PC-3 (cell line): ENCODE data around the gene SNN. TPM values are rescaled to one million over a fixed set of nuclear protein-coding genes. Genes with fewer than 3 reads are reported as not detected.

Experiments used
- ATAC-seq: fragments of 200-7000 bp; cut with Tn5 transposase; 2 replicates; pipeline ENCODE4 v1.9.1; 2020; ENCODE audit warnings: mild to moderate bottlenecking, moderate library complexity
- BruUV-seq: library from RNA; stranded (reverse); fragments of 400-500 nt; replicated peaks from 2 replicates; lab custom pipeline; 2021; lab: Mats Ljungman, UMichigan
- CTCF ChIA-PET: fragments of 300-600 bp; sonication (Branson Sonifier 250); formaldehyde crosslinking; loops from one replicate; lab custom pipeline; 2022; ENCODE audit warnings: antibody characterized with exemption; lab: Charles Lee
- POLR2A ChIA-PET: fragments of 300-600 bp; sonication (Branson Sonifier 250); formaldehyde crosslinking; loops from one replicate; lab custom pipeline; 2022; ENCODE audit warnings: antibody characterized with exemption; ENCODE audit not compliant: unreplicated experiment; lab: Charles Lee
- DNase-seq: peaks from one replicate; pipeline ENCODE4 v3.0.0-alpha.2; 2015
- H2AFZ ChIP-seq: fragments of 300-600 bp; sonication (generic); 2 replicates; pipeline ENCODE4 v1.6.0; 2016; ENCODE audit warnings: antibody characterized with exemption, low read length
- H3F3A ChIP-seq: fragments of 300-600 bp; sonication (generic); one replicate; pipeline ENCODE4 v1.6.0; 2017; ENCODE audit warnings: antibody characterized with exemption, low read length, control low read depth, mild to moderate bottlenecking; ENCODE audit not compliant: unreplicated experiment
- H3K27ac ChIP-seq: fragments of 300-600 bp; sonication (generic); 2 replicates; pipeline ENCODE4 v1.5.1; 2016; ENCODE audit warnings: mild to moderate bottlenecking, low read length
- H3K27me3 ChIP-seq: fragments of 300-600 bp; sonication (generic); 2 replicates; pipeline ENCODE4 v1.6.1; 2016; ENCODE audit warnings: low read length, mixed read lengths
- H3K36me3 ChIP-seq: fragments of 300-600 bp; sonication (generic); 2 replicates; pipeline ENCODE4 v1.6.1; 2016; ENCODE audit warnings: low read depth, mixed run types, low read length, mixed read lengths
- H3K4me1 ChIP-seq: fragments of 300-600 bp; sonication (generic); 2 replicates; pipeline ENCODE4 v1.5.1; 2016; ENCODE audit warnings: low read length; ENCODE audit not compliant: insufficient read depth
- H3K4me2 ChIP-seq: fragments of 300-600 bp; sonication (generic); 2 replicates; pipeline ENCODE4 v1.6.0; 2016; ENCODE audit warnings: low read length
- H3K4me3 ChIP-seq: fragments of 300-600 bp; sonication (generic); 2 replicates; pipeline ENCODE4 v1.5.1; 2016; ENCODE audit warnings: mild to moderate bottlenecking, low read length, mixed read lengths
- H3K79me2 ChIP-seq: fragments of 300-600 bp; sonication (generic); 2 replicates; pipeline ENCODE4 v1.6.1; 2017; ENCODE audit warnings: low read length, mixed read lengths
- H3K9ac ChIP-seq: fragments of 300-600 bp; sonication (generic); 2 replicates; pipeline ENCODE4 v1.6.0; 2016; ENCODE audit warnings: mild to moderate bottlenecking, low read length
- H3K9me2 ChIP-seq: fragments of 300-600 bp; sonication (generic); replicated peaks from 2 replicates; pipeline ENCODE4 v1.6.1; 2016; ENCODE audit warnings: mixed run types, low read length, mixed read lengths
- H3K9me3 ChIP-seq: fragments of 300-600 bp; sonication (generic); 2 replicates; pipeline ENCODE4 v1.6.1; 2016; ENCODE audit warnings: low read length, mixed read lengths
- H4K20me1 ChIP-seq: fragments of 300-600 bp; sonication (generic); 2 replicates; pipeline ENCODE4 v1.6.1; 2016; ENCODE audit warnings: low read length, mixed read lengths
- CTCF ChIP-seq: fragments of 300-600 bp; sonication (generic); conservative IDR thresholded peaks from 2 replicates; pipeline ENCODE4 v1.5.1; 2017; ENCODE audit warnings: antibody characterized with exemption, low read depth, mild to moderate bottlenecking, low read length
- EZH2 ChIP-seq: fragments of 300-600 bp; sonication (generic); IDR thresholded peaks from one replicate; pipeline ENCODE4 v1.6.1; 2017; ENCODE audit warnings: antibody characterized with exemption, mild to moderate bottlenecking, low read length; ENCODE audit not compliant: unreplicated experiment
- EZH2phosphoT487 ChIP-seq: fragments of 300-600 bp; sonication (generic); IDR thresholded peaks from 2 replicates; pipeline ENCODE4 v1.6.1; 2018; ENCODE audit warnings: mild to moderate bottlenecking, antibody characterized with exemption, low read length, borderline replicate concordance
- intact Hi-C: fragments of 100-400 bp; cut with micrococcal nuclease; formaldehyde crosslinking; loops from 2 replicates; pipeline ENCODE4 v1.9.0; 2023
- total RNA-seq: library from RNA; depleted of rRNA; stranded (reverse); fragments of >200 nt; gene quantifications from 2 replicates; pipeline ENCODE4 v1.2.3, GENCODE V29; 2014

Gene SNN
- total RNA-seq, 1 experiment from 2014 or later = 4.3 TPM

- ChIA-PET CTCF (no interaction called here), POLR2A (no interaction called here)
- Histone ChIP-seq H3K9me2 (no peaks in the 10 kb centered on the region), H3K4me2 (no peak overlapping the region), H3K27ac (no peak overlapping the region), H3K9me3 (no peaks in the 10 kb centered on the region), H3K4me3 (no peak overlapping the region), H3K79me2 (no peaks in the 10 kb centered on the region), H2AFZ (no peak overlapping the region), H4K20me1 (no peaks in the 10 kb centered on the region), H3K36me3 (peaks cover 6% of the 10 kb centered on the region; the same call in 1 of the 2 replicates), H3K9ac (no peak overlapping the region), H3K4me1 (no peaks in the 10 kb centered on the region), H3K27me3 (no peaks in the 10 kb centered on the region), H3F3A (no peaks in the 10 kb centered on the region)
- no TSS peak for BruUV-seq
- DNase-seq (no peak), ATAC-seq (no peak)
- no peak for TF ChIP-seq EZH2phosphoT487
- no peak for TF ChIP-seq EZH2
- no peak for TF ChIP-seq CTCF
- intact Hi-C loops = no loop called here
These were observed 49.6 kb downstream of the SNN start for GRCh38 chr16:11717811-11718210.

- Histone ChIP-seq H3K27me3 (no peaks in the 10 kb centered on the region), H3K27ac (no peak overlapping the region), H3K4me2 (no peak overlapping the region), H3K9me3 (no peaks in the 10 kb centered on the region), H3K4me3 (no peak overlapping the region), H4K20me1 (no peaks in the 10 kb centered on the region), H3K79me2 (no peaks in the 10 kb centered on the region), H3K9me2 (no peaks in the 10 kb centered on the region), H3K4me1 (no peaks in the 10 kb centered on the region), H2AFZ (no peak overlapping the region), H3K36me3 (peaks cover 6% of the 10 kb centered on the region; the same call in 1 of the 2 replicates), H3F3A (no peaks in the 10 kb centered on the region), H3K9ac (no peak overlapping the region)
- CTCF ChIA-PET = no interaction called here
- no TSS peak for BruUV-seq
- intact Hi-C loops = no loop called here
- POLR2A ChIA-PET = no interaction called here
- ATAC-seq (no peak), DNase-seq (no peak)
- TF ChIP-seq EZH2 (no peak), CTCF (no peak), EZH2phosphoT487 (no peak)
These were observed 50.9 kb downstream of the SNN start for GRCh38 chr16:11719171-11719570.

GRCh38 chr16:11719762-11720161, 51.5 kb downstream of the SNN start:
- no peaks in the 10 kb centered on the region for H3K9me2 ChIP-seq
- H4K20me1 ChIP-seq = no peaks in the 10 kb centered on the region
- ATAC-seq = no peak
- DNase-seq = no peak
- no peaks in the 10 kb centered on the region for H3F3A ChIP-seq
- intact Hi-C loops = no loop called here
- no peak overlapping the region for H3K9ac ChIP-seq
- no peaks in the 10 kb centered on the region for H3K4me1 ChIP-seq
- peaks cover 6% of the 10 kb centered on the region; the same call in 1 of the 2 replicates for H3K36me3 ChIP-seq
- no peaks in the 10 kb centered on the region for H3K9me3 ChIP-seq
- H3K27me3 ChIP-seq = no peaks in the 10 kb centered on the region
- H3K79me2 ChIP-seq = no peaks in the 10 kb centered on the region
- H3K4me2 ChIP-seq = no peak overlapping the region
- TF ChIP-seq CTCF = no peak
- TF ChIP-seq EZH2phosphoT487 = no peak
- TF ChIP-seq EZH2 = no peak
- POLR2A ChIA-PET = no interaction called here
- no peak overlapping the region for H2AFZ ChIP-seq
- CTCF ChIA-PET = no interaction called here
- no peak overlapping the region for H3K27ac ChIP-seq
- BruUV-seq = no TSS peak
- no peak overlapping the region for H3K4me3 ChIP-seq
